GM12878 (cell line): Measurements from ENCODE around the gene DNMT1. TPM values are rescaled to one million over a fixed set of nuclear protein-coding genes. Genes with fewer than 3 reads are reported as not detected.

Experiments used
- BCLAF1 ChIP-seq: fragments of 450-650 bp; IDR thresholded peaks from 2 replicates; pipeline ENCODE4 v1.6.1; 2017; ENCODE audit warnings: antibody characterized with exemption, mild to moderate bottlenecking, moderate library complexity
- CHD2 ChIP-seq: IDR thresholded peaks from 2 replicates; pipeline ENCODE4 v1.6.1; 2011; ENCODE audit warnings: low read depth, low read length, improper control_type of control experiment, borderline replicate concordance
- E4F1 ChIP-seq: fragments of 450-650 bp; IDR thresholded peaks from 2 replicates; pipeline ENCODE4 v1.6.1; 2018; ENCODE audit warnings: borderline replicate concordance, mild to moderate bottlenecking; ENCODE audit not compliant: partially characterized antibody
- EED ChIP-seq: sonication (generic); IDR thresholded peaks from 2 replicates; pipeline ENCODE4 v1.6.1; 2016; ENCODE audit warnings: antibody characterized with exemption, low read depth
- FOXK2 ChIP-seq: fragments of 450-650 bp; IDR thresholded peaks from 2 replicates; pipeline ENCODE4 v1.6.1; 2017; ENCODE audit warnings: mild to moderate bottlenecking, moderate library complexity
- HSF1 ChIP-seq: fragments of 150-350 bp; IDR thresholded peaks from 2 replicates; pipeline ENCODE4 v1.6.1; 2014; ENCODE audit warnings: mild to moderate bottlenecking, low read depth, low read length
- MEF2B ChIP-seq: fragments of 450-650 bp; IDR thresholded peaks from 2 replicates; pipeline ENCODE4 v1.6.1; 2018; ENCODE audit warnings: mild to moderate bottlenecking, moderate library complexity; ENCODE audit not compliant: partially characterized antibody, poor library complexity, severe bottlenecking
- PAX8 ChIP-seq: fragments of 450-650 bp; IDR thresholded peaks from 2 replicates; pipeline ENCODE4 v1.6.1; 2017; ENCODE audit warnings: mild to moderate bottlenecking, moderate library complexity
- PKNOX1 ChIP-seq: fragments of 450-650 bp; IDR thresholded peaks from 2 replicates; pipeline ENCODE4 v1.6.1; 2016; ENCODE audit warnings: mild to moderate bottlenecking
- RELA ChIP-seq: fragments of 450-650 bp; IDR thresholded peaks from 2 replicates; pipeline ENCODE4 v1.8.0; 2014; ENCODE audit warnings: borderline replicate concordance; ENCODE audit not compliant: partially characterized antibody
- SREBF2 ChIP-seq: IDR thresholded peaks from 2 replicates; pipeline ENCODE4 v1.6.1; 2012; ENCODE audit warnings: mild to moderate bottlenecking, low read length
- SUZ12 ChIP-seq: fragments of 200-600 bp; sonication (generic); IDR thresholded peaks from one replicate; pipeline ENCODE4 v1.6.1; 2018; ENCODE audit warnings: antibody characterized with exemption, mild to moderate bottlenecking; ENCODE audit not compliant: unreplicated experiment
- ZBTB4 ChIP-seq: fragments of 450-650 bp; formaldehyde crosslinking; IDR thresholded peaks from 2 replicates; pipeline ENCODE4 v1.4.0; 2022; ENCODE audit warnings: mild to moderate bottlenecking, moderate library complexity
- polyA plus RNA-seq, 11 experiments: library from polyadenylated mRNA; depleted of rRNA in 4 of 11; unstranded in 6 of 11; stranded (reverse) in 5 of 11; fragments of >200 nt; fragmentation: Nextera tagmentation in 4 of 11; fragmentation: Illumina TruSeq in 1 of 11; extraction: Ambion mirVana in 4 of 11; extraction: Trizol in 1 of 11; gene quantifications; 1 replicate in 1 of 11; 2 replicates in 10 of 11; pipeline versions ENCODE4 v1.2.1 to v1.2.3, GENCODE V29; 2011 to 2016; ENCODE audit warnings: inconsistent platforms in 2 of 11, missing spikeins in 2 of 11, low read depth in 1 of 11
- total RNA-seq, 4 experiments: library from RNA; depleted of rRNA in 3 of 4; stranded (reverse); fragments of >200 nt in 3 of 4; fragmentation: Illumina TruSeq in 1 of 4; extraction: Trizol in 1 of 4; gene quantifications; 2 replicates each; pipeline versions ENCODE4 v1.2.1 to v1.2.3, GENCODE V29; 2013 to 2021

DNMT1 gene
- total and polyA plus RNA-seq, 10 of the 15 experiments (the other 5 are each of a cell fraction or from before 2014, with no cell fraction given): 70.0 to 290 (median 133) TPM

GRCh38 chr19:10106100-10106936 lies 88.4 kb downstream of the DNMT1 start, which contains the start of gene PPAN (continued):
- TF ChIP-seq HSF1 (no peak), EED (0 out of 2 replicates have a peak, but pooled peaks have one; percentile 43), PKNOX1 (peak; percentile 49; the same call in 1 of the 2 replicates), ZBTB4 (no peak), PAX8 (no peak), SUZ12 (no peak), FOXK2 (no peak; the same call in 1 of the 2 replicates), SREBF2 (peak; percentile 66), BCLAF1 (no peak), MEF2B (peak; percentile 85), E4F1 (peak; percentile 49), RELA (no peak), CHD2 (peak; percentile 74)
